Cardiac ventricle fibroblast (primary cell): ENCODE measurements around the gene TBC1D30. TPM values are rescaled to one million over a fixed set of nuclear protein-coding genes. Genes with fewer than 3 reads are reported as not detected.

Experiments used
- total RNA-seq: library from RNA; depleted of rRNA; stranded (reverse); fragments of >200 nt; gene quantifications from 2 replicates; pipeline ENCODE4 v1.2.3, GENCODE V29; 2015

Gene TBC1D30, protein sequence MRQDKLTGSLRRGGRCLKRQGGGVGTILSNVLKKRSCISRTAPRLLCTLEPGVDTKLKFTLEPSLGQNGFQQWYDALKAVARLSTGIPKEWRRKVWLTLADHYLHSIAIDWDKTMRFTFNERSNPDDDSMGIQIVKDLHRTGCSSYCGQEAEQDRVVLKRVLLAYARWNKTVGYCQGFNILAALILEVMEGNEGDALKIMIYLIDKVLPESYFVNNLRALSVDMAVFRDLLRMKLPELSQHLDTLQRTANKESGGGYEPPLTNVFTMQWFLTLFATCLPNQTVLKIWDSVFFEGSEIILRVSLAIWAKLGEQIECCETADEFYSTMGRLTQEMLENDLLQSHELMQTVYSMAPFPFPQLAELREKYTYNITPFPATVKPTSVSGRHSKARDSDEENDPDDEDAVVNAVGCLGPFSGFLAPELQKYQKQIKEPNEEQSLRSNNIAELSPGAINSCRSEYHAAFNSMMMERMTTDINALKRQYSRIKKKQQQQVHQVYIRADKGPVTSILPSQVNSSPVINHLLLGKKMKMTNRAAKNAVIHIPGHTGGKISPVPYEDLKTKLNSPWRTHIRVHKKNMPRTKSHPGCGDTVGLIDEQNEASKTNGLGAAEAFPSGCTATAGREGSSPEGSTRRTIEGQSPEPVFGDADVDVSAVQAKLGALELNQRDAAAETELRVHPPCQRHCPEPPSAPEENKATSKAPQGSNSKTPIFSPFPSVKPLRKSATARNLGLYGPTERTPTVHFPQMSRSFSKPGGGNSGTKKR
- 1.00 and 1.0 TPM in 2 replicates for total RNA-seq

DNA sequence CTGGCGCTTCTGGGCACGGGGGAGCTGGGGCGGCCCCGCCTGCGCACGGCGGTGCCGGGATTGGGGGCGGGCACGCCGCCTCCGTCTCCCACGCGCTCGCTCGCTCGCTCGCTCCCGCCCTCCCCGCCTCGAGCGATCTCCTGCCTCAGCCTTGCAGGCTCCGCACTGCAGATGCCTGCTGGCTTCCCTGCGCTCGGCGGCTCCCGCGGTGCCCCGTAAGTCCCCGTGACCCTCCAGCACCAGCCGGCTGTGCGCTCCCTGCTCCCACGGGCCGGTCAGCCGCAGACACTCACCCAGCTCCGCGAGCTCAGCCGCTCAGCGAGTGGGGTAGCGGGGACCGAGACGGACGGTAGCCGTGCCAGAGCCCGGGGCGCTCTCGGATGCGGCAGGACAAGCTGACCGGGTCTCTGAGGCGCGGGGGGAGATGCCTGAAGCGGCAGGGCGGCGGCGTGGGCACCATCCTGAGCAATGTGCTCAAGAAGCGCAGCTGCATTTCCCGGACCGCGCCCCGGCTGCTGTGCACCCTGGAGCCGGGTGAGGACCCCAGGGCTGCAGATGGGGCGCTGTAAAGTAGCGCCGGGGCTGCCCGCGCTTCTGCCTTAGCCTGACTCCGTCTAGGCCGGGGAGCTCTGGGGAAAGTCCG lies at the start of gene TBC1D30:
Gene TBC1D30, plus strand, starts transcription at position 148 of the 643 bp plus-strand sequence. Its CDS starts 233 bp downstream, at position 381.

Other genes starting within 250 kb of the TBC1D30 start
- gene RASSF3, start 214.2 kb upstream of the TBC1D30 start, total RNA-seq, result 5.9 and 6.3 TPM in 2 replicates
- 114 and 131 TPM in 2 replicates for gene GNS, start 65.2 kb upstream of the TBC1D30 start, total RNA-seq